ENCODE results near the gene CBLIF.

DNA sequence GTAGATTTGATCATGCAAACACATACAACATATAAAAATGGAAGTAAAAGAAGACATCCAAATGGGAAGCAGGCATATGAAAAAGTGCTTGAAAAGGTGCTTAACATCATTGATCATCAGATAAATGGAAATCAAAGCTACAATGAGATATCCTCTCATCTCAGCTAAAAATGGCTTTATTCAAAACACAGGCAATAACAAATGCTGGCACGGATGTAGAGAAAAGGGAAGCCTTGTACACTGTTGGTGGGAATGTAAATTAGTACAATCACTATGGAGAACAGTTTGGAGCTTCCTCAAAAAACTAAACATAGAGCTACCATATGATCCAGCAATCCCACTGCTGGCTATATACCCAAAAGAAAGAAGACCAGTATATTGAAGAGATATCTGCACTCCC is 21.5 kb upstream of the CBLIF start:
- TF ChIP-seq CTCF (IDR thresholded peaks at IDR 0.05; ENCODE audit: low read depth, low read length, poor library complexity, severe bottlenecking) (no peak), EZH2phosphoT487 (IDR thresholded peaks at IDR 0.05; ENCODE audit: borderline replicate concordance, low read length) (no peak)
